Central memory CD8-positive, alpha-beta T cell (primary cell): ENCODE results near the gene PIGR.

ENCODE experiments used
- ATAC-seq: fragments of 150-1000 bp; cut with Tn5 transposase; replicated peaks from 2 replicates; pipeline ENCODE4 v1.10.0; 2022; ENCODE audit warnings: mild to moderate bottlenecking, moderate FRiP score, moderate number of reproducible peaks; ENCODE audit not compliant: poor library complexity, severe bottlenecking; ENCODE audit errors: extremely low read depth
- DNase-seq, 2 donors: peaks; one replicate each; pipeline ENCODE4 v3.0.0; 2021; ENCODE audit warnings: low spot score in 2 of 2
- H3K27ac Mint-ChIP-seq: one replicate; pipeline ENCODE4 v1.8.0; 2022; ENCODE audit warnings: low read depth, mild to moderate bottlenecking, moderate library complexity, mixed read lengths
- H3K27me3 Mint-ChIP-seq: one replicate; pipeline ENCODE4 v1.8.0; 2022; ENCODE audit warnings: mixed read lengths
- H3K36me3 Mint-ChIP-seq: one replicate; pipeline ENCODE4 v1.8.0; 2022; ENCODE audit warnings: mild to moderate bottlenecking, moderate library complexity, mixed read lengths; ENCODE audit not compliant: insufficient read depth
- H3K4me1 Mint-ChIP-seq: one replicate; pipeline ENCODE4 v1.8.0; 2022; ENCODE audit warnings: mixed read lengths
- H3K4me3 Mint-ChIP-seq: one replicate; pipeline ENCODE4 v1.8.0; 2022; ENCODE audit warnings: mild to moderate bottlenecking, moderate library complexity, mixed read lengths
- H3K9me3 Mint-ChIP-seq: one replicate; pipeline ENCODE4 v1.8.0; 2022; ENCODE audit warnings: mixed read lengths

Gene PIGR

DNA sequence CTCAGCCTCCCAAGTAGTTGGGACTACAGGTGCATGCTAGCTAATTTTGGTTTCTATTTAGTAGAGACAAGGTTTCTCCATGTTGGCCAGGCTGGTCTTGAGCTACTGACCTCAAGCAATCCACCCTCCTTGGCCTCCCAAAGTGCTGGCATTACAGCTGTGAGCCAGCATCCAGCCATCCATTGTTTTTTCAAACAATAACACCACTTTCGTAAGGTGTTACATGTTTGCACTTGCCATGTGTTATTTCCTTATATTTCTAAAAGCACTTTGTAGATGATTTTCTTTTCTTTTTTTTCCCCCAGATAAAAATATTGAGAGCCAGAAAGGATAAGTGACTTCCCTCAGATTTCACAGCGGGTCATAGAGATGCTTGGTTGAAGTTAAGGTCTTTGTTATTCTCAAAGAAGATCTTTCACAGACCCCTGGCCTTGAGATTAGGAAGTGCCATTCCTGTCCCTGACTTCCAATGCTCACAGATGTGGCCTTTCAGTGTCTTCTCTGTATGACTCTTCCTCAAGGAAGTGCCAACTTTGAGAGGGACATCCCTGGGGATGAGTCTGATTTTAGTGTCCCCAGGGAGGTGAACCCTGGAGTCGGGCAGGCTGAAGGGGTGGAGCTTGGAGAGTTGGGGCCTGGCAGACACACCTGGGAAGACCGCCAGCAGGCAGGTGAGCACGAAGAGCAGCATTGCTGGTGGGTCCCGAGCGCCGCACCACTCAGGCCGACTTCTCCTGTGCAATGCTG lies 6.3 kb downstream of the PIGR start:
- Mint-ChIP-seq H3K27ac (no peak overlapping the region), H3K4me1 (peaks cover 7% of the 10 kb centered on the region), H3K36me3 (peaks cover 3% of the 10 kb centered on the region), H3K9me3 (no peaks in the 10 kb centered on the region), H3K4me3 (no peak overlapping the region), H3K27me3 (peaks cover 14% of the 10 kb centered on the region)
- ATAC-seq (no peak), DNase-seq (no peak)

DNA sequence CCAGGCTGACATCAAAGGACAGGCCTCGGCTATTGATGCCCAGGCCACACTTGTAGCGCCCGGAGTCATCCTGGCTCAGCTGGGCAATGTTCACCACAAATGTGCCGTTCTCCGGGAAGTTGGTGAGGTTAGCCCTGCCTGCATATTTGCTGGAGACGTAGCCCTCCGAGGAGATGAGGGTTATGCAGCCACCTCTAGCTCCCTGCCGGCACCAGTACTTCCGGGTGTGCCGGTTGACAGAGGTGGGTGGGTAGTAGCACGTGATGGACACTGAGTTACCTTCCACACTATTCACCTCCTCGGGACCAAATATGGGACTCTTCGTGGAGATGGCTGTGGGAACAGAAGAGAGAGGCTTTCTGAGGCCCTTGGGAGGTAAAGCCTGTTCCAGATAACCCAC lies 7.1 kb downstream of the PIGR start:
- Mint-ChIP-seq H3K4me1 (no peaks in the 10 kb centered on the region), H3K4me3 (no peak overlapping the region), H3K36me3 (no peaks in the 10 kb centered on the region), H3K9me3 (no peaks in the 10 kb centered on the region), H3K27me3 (peaks cover 14% of the 10 kb centered on the region), H3K27ac (no peak overlapping the region)
- DNase-seq, result no peak
- no peak for ATAC-seq

DNA sequence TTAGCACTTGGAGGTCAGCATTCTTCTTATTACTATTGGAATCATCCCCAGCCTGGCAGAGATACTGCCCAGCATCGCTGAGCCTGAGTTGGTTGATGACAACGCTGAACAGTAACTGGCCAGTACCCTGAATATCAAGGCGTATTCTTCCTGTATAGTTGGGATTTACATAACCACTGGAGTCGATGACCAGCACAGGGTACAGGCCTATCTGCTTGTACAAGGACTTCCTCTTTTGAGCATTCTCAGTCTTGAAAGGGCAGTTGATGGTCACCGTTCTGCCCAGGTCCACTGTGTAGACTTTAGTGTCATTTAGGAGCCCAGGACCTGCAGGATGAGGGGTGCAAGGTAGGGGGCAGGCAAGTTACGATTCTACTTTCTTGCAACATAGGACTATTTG lies 8.8 kb downstream of the PIGR start:
- DNase-seq (no peak), ATAC-seq (no peak)
- Mint-ChIP-seq H3K4me1 (no peaks in the 10 kb centered on the region), H3K4me3 (no peak overlapping the region), H3K27me3 (peaks cover 14% of the 10 kb centered on the region), H3K9me3 (no peaks in the 10 kb centered on the region), H3K36me3 (peaks cover 1% of the 10 kb centered on the region), H3K27ac (no peak overlapping the region)

DNA sequence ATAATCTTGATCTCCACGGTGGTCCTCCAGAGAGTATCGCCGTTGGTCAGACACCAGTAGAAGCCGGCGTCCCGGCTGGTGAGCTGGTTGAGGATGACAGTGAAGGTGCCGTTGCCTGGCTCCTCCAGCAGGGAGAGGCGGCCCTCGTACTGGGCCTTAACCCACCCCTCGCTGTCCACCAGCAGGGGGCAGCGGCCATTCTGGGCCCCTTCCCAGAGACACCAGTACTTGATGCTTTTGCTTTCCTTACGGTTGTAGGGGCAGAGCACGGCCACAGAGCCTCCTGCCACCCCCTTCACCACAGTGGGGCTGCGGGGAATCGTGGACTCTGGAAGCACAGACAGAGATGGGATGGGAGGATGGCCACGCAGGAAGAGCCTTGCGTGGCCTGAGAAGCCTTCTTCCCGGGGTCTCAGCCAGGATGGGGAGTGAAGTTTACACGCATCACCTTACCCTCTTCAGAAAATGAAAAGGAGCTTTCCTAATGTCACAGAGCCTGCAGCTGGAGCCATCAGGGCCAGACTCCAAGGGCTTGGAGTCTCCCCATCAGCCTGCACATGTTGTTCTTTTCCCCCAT lies 10.7 kb downstream of the PIGR start:
- H3K27me3 Mint-ChIP-seq, result peaks cover 8% of the 10 kb centered on the region
- H3K9me3 Mint-ChIP-seq, result no peaks in the 10 kb centered on the region
- no peak overlapping the region for H3K4me3 Mint-ChIP-seq
- H3K4me1 Mint-ChIP-seq, result peaks cover 7% of the 10 kb centered on the region
- H3K27ac Mint-ChIP-seq, result no peak overlapping the region
- H3K36me3 Mint-ChIP-seq, result peaks cover 1% of the 10 kb centered on the region
- ATAC-seq (no peak), DNase-seq (no peak)

- no peak overlapping the region for H3K4me3 Mint-ChIP-seq
- H3K9me3 Mint-ChIP-seq, result no peaks in the 10 kb centered on the region
- H3K27me3 Mint-ChIP-seq, result no peaks in the 10 kb centered on the region
- ATAC-seq (peak; percentile 59), DNase-seq (peak; percentile 52 to 61)
- H3K27ac Mint-ChIP-seq, result no peak overlapping the region
- peaks cover 19% of the 10 kb centered on the region for H3K4me1 Mint-ChIP-seq
- peaks cover 1% of the 10 kb centered on the region for H3K36me3 Mint-ChIP-seq
Measured at GRCh38 chr1:206933333-206933945, 12.8 kb downstream of the PIGR start.

- no peak for ATAC-seq
- no peak for DNase-seq
- H3K27ac Mint-ChIP-seq, result no peak overlapping the region
- no peaks in the 10 kb centered on the region for H3K9me3 Mint-ChIP-seq
- peaks cover 19% of the 10 kb centered on the region for H3K4me1 Mint-ChIP-seq
- peaks cover 1% of the 10 kb centered on the region for H3K36me3 Mint-ChIP-seq
- no peak overlapping the region for H3K4me3 Mint-ChIP-seq
- H3K27me3 Mint-ChIP-seq, result no peaks in the 10 kb centered on the region
Measured at GRCh38 chr1:206932177-206932576, 14.1 kb downstream of the PIGR start.

- Mint-ChIP-seq H3K4me1 (peaks cover 19% of the 10 kb centered on the region), H3K27me3 (no peaks in the 10 kb centered on the region), H3K9me3 (no peaks in the 10 kb centered on the region), H3K4me3 (no peak overlapping the region), H3K36me3 (peaks cover 1% of the 10 kb centered on the region), H3K27ac (no peak overlapping the region)
- DNase-seq, result no peak
- no peak for ATAC-seq
Measured at GRCh38 chr1:206931709-206932108, 14.6 kb downstream of the PIGR start.

GRCh38 chr1:206930210-206930798 lies 16.0 kb downstream of the PIGR start:
- no peaks in the 10 kb centered on the region for H3K27me3 Mint-ChIP-seq
- peak overlapping the region; percentile 89 for H3K27ac Mint-ChIP-seq
- peaks cover 1% of the 10 kb centered on the region for H3K36me3 Mint-ChIP-seq
- ATAC-seq (peak; percentile 20), DNase-seq (no peak)
- H3K4me1 Mint-ChIP-seq, result peaks cover 19% of the 10 kb centered on the region
- H3K4me3 Mint-ChIP-seq, result peak overlapping the region; percentile 52
- H3K9me3 Mint-ChIP-seq, result no peaks in the 10 kb centered on the region

DNA sequence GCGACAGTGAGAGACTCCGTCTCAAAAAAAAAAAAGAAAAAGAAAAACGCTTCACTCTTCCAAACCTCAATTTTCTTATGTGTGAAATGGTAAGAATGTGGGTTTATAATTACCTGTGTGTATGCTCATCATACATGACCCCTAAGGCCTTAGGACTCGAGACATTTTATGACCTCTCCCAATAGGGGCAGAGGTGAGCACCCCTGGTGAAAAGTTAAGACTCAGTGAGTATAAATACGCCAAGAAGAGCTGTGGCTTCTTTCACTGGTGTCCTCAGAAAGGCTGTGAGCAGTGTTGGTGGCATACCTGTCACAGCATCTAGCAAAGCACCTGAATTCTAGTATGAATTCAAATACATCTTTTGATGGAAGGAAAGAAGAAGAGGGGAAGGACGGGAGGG lies 16.7 kb downstream of the PIGR start:
- Mint-ChIP-seq H3K36me3 (peaks cover 1% of the 10 kb centered on the region), H3K27me3 (no peaks in the 10 kb centered on the region), H3K27ac (peak overlapping the region; percentile 89), H3K4me3 (no peak overlapping the region), H3K9me3 (no peaks in the 10 kb centered on the region), H3K4me1 (peaks cover 19% of the 10 kb centered on the region)
- no peak for DNase-seq
- ATAC-seq, result no peak

- H3K27ac Mint-ChIP-seq, result no peak overlapping the region
Measured at GRCh38 chr1:206926286-206926685, 20.0 kb downstream of the PIGR start.

GRCh38 chr1:206925106-206925736 lies 21.0 kb downstream of the PIGR start:
- no peaks in the 10 kb centered on the region for H3K27me3 Mint-ChIP-seq
- no peaks in the 10 kb centered on the region for H3K9me3 Mint-ChIP-seq
- ATAC-seq (peak; percentile 73), DNase-seq (peak; percentile 40 to 71)
- H3K27ac Mint-ChIP-seq, result no peak overlapping the region
- H3K36me3 Mint-ChIP-seq, result peaks cover 6% of the 10 kb centered on the region
- no peak overlapping the region for H3K4me3 Mint-ChIP-seq
- peaks cover 16% of the 10 kb centered on the region for H3K4me1 Mint-ChIP-seq

More at GRCh38 chr1:206926286-206926685, 20.0 kb downstream of the PIGR start:
- ATAC-seq (no peak), DNase-seq (no peak)
- no peaks in the 10 kb centered on the region for H3K9me3 Mint-ChIP-seq
- peaks cover 18% of the 10 kb centered on the region for H3K4me1 Mint-ChIP-seq
- H3K27me3 Mint-ChIP-seq, result no peaks in the 10 kb centered on the region
- peaks cover 3% of the 10 kb centered on the region for H3K36me3 Mint-ChIP-seq
- H3K4me3 Mint-ChIP-seq, result no peak overlapping the region

- peaks cover 10% of the 10 kb centered on the region for H3K36me3 Mint-ChIP-seq
- ATAC-seq (no peak), DNase-seq (no peak)
- H3K27ac Mint-ChIP-seq, result no peak overlapping the region
- no peaks in the 10 kb centered on the region for H3K27me3 Mint-ChIP-seq
- H3K9me3 Mint-ChIP-seq, result no peaks in the 10 kb centered on the region
- H3K4me1 Mint-ChIP-seq, result peaks cover 16% of the 10 kb centered on the region
- no peak overlapping the region for H3K4me3 Mint-ChIP-seq
Measured at GRCh38 chr1:206924592-206925105, 21.6 kb downstream of the PIGR start.
